ENCODE data around the gene PPP5C. TPM values are rescaled to one million over a fixed set of nuclear protein-coding genes. Genes with fewer than 3 reads are reported as not detected.

Gene PPP5C
- total RNA-seq, 4 donors from 2014 or later = 33.8 to 51.3 (median 43.2) TPM

DNA sequence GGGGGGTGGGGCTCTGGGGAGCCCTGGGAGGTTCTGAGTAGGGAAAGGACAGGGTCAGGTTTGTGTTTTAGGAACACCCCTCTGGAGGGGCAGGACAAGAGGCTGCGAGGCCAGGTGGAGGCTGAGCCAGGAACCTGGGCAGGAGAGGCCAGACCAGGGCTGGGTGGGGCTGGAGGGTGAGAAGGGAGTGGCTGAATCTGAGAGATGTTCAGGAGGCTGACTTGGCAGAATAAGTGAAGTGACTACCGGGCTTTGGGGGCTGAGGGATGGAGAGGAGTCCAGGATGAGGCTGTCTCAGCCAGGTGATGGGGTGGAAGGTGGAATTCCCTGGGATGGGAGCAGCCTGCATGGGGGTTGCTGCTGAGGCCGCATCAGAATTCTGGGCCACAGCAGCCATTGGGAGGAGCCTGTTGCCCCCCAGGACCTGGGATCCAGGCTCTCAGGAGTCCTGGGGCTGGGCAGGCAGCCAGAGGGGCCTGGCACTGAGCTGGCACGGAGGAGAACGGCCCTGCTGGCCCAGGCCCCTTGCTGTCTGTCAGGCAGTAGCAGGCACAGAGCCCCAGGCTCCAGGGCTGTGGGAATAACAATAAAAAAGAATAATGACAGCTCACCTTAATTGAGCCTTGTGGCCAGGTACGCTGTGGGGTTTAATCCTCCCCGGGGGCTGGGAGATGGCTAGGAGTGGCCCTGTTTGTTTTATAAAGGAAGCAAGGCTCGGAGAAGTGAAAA, 3.3 kb downstream of the PPP5C start:
- no peak for TF ChIP-seq POLR2A (IDR thresholded peaks at IDR 0.05)
- TF ChIP-seq, protein P1, sequence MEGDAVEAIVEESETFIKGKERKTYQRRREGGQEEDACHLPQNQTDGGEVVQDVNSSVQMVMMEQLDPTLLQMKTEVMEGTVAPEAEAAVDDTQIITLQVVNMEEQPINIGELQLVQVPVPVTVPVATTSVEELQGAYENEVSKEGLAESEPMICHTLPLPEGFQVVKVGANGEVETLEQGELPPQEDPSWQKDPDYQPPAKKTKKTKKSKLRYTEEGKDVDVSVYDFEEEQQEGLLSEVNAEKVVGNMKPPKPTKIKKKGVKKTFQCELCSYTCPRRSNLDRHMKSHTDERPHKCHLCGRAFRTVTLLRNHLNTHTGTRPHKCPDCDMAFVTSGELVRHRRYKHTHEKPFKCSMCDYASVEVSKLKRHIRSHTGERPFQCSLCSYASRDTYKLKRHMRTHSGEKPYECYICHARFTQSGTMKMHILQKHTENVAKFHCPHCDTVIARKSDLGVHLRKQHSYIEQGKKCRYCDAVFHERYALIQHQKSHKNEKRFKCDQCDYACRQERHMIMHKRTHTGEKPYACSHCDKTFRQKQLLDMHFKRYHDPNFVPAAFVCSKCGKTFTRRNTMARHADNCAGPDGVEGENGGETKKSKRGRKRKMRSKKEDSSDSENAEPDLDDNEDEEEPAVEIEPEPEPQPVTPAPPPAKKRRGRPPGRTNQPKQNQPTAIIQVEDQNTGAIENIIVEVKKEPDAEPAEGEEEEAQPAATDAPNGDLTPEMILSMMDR (IDR thresholded peaks at IDR 0.05) = no peak
- DNase-seq = no peak
- WGBS, 2 donors = 14 to 16% methylated on average over 5 to 7 of the region's 8 CpGs
- H3K4me3 ChIP-seq = peak overlapping the region in 2 of 4 donors; percentile 5 to 40
- H3K4me1 ChIP-seq = peaks cover 36 to 81% (median 53%) of the 10 kb centered on the region in 3 donors
- H3K9me3 ChIP-seq = no peaks in the 10 kb centered on the region
- H3K27ac ChIP-seq = peak overlapping the region; percentile 68 to 84 (median 76)
- no peaks in the 10 kb centered on the region for H3K27me3 ChIP-seq
- intact Hi-C loops (cut with DNase I) = no loop called here
- peaks cover 11 to 25% (median 13%) of the 10 kb centered on the region in 3 donors for H3K36me3 ChIP-seq

DNA sequence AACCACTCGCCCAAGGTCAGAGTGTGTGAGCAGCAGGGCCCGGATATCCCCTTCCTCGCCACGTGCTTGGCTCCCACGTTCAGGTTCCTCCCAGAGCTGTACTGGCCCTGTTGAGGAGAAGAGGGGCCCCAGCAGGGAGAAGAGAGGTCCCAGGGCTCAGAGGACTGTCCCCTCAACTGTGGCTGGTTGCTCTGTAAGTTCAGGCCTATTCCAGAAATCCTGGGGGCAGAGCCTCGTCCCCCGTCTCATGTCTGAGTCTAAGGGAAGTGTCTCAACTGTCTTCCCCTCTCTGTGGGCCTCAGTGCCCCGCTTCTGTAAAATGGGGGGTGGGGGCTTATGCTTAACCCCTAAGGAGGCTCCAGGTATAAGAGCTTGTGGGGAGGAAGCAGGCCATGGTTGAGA, 3.9 kb downstream of the PPP5C start:
- 12 to 17% methylated on average over 4 to 6 of the region's 8 CpGs for WGBS, 2 donors
- Histone ChIP-seq H3K27me3 (no peaks in the 10 kb centered on the region), H3K4me1 (peaks cover 36 to 87% (median 53%) of the 10 kb centered on the region in 3 donors), H3K27ac (peak overlapping the region; percentile 68 to 84 (median 76)), H3K36me3 (peaks cover 13 to 31% (median 14%) of the 10 kb centered on the region in 3 donors), H3K4me3 (peak overlapping the region in 2 of 4 donors; percentile 0 to 40), H3K9me3 (no peaks in the 10 kb centered on the region)
- no peak for DNase-seq
- no peak for TF ChIP-seq POLR2A (IDR thresholded peaks at IDR 0.05)
- TF ChIP-seq, protein P1 (IDR thresholded peaks at IDR 0.05) = no peak
- intact Hi-C loops (cut with DNase I) = no loop called here

DNA sequence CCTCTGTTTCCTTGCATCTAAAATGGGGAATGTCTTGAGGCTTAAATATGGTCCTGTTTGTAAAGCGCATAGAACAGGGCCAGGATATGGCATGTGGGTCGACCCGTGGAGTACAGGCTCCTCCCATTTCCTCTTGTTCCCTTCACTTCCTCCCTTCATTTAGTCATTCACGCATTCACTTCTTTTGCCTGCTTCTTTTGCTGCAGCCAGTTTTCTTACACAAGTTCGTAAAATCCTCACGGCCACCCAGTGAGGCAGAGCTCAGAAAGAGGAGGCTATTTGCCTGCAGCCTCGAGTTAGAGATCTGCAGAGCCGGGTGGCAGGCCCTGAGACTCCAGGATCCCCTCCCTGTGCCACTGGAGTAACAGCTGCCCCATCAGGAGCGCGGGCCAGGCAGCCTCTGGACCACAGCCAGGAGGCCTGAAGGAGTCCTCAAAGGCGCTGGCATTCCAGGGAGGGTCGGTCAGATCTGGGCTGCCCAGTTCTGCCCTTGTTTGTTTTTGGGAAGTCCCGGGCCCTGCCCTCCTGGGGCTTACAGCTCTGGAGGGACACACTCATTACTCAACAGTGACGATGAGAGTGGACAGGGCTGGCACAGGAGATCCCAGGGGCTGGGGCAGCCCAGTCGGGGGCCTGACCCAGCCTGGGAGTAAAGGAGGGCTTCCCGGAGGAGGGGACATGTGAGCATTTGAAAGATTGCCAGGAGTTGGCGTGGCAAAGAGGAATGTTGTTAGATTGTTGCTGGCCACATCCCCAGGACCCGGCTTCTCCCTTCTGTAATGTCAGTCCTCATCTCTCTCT, 4.6 kb downstream of the PPP5C start:
- H3K4me1 ChIP-seq = peaks cover 40 to 84% (median 50%) of the 10 kb centered on the region in 3 donors

DNA sequence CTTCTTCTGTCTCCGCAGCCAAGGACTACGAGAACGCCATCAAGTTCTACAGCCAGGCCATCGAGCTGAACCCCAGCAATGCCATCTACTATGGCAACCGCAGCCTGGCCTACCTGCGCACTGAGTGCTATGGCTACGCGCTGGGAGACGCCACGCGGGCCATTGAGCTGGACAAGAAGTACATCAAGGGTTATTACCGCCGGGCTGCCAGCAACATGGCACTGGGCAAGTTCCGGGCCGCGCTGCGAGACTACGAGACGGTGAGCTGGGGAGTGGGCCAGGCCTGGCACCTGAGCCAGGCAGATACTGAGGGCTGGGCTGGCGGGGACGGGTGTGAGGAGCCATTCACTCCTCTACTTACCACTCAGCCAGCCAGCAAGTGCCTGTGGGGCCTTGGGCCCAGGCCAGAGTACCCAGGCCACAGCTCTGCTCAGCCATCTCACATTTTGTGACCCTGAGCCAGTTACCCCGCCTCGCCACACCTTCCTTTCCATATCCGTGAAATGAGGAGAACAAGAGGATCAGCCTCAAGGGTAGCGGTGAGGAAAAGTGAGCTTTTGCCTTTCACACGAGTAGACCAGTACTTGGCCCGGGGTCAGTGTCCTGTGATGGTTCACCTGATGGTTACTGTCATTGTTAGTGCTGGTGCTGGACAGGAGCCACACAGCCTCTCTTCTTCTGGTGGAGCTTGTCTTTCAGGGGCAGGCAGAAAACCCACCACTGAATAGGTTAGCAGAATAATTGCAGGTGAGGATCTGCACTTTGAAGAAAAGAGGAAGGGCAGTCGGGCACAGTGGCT, 7.0 kb downstream of the PPP5C start:
- intact Hi-C loops (cut with DNase I) = no loop called here
- peaks cover 14 to 63% (median 19%) of the 10 kb centered on the region in 3 donors for H3K36me3 ChIP-seq
- TF ChIP-seq, protein P1 (IDR thresholded peaks at IDR 0.05) = no peak
- TF ChIP-seq POLR2A (IDR thresholded peaks at IDR 0.05) = no peak
- H3K27me3 ChIP-seq = no peaks in the 10 kb centered on the region
- 84 to 87% methylated on average over 8 to 21 of the region's 28 CpGs for WGBS, 2 donors
- H3K27ac ChIP-seq = no peak overlapping the region
- peaks cover 32 to 64% (median 32%) of the 10 kb centered on the region in 3 donors for H3K4me1 ChIP-seq
- H3K9me3 ChIP-seq = no peaks in the 10 kb centered on the region
- no peak overlapping the region for H3K4me3 ChIP-seq
- no peak for DNase-seq

More for the DNA sequence above, 4.6 kb downstream of the PPP5C start:
- TF ChIP-seq, protein P1 (IDR thresholded peaks at IDR 0.05) = no peak
- TF ChIP-seq POLR2A (IDR thresholded peaks at IDR 0.05) = no peak
- no peaks in the 10 kb centered on the region for H3K27me3 ChIP-seq
- peaks cover 14 to 38% (median 19%) of the 10 kb centered on the region in 3 donors for H3K36me3 ChIP-seq
- no peaks in the 10 kb centered on the region for H3K9me3 ChIP-seq
- WGBS, 2 donors = 12 to 21% methylated on average over 11 of the region's 18 CpGs
- H3K27ac ChIP-seq = peak overlapping the region; percentile 68 to 84 (median 76)
- peak overlapping the region in 3 of 4 donors; percentile 0 to 40 (median 1) for H3K4me3 ChIP-seq
- no peak for DNase-seq
- intact Hi-C loops (cut with DNase I) = no loop called here
